Fibroblast of mammary gland (primary cell): Measurements from ENCODE around the gene TMSB4X.

Experiments
- DNase-seq: peaks from one replicate; pipeline ENCODE4 v3.0.0-alpha.2; 2010; ENCODE audit warnings: low read depth
- H3K4me3 ChIP-seq: 2 replicates; pipeline ENCODE4 v1.5.1; 2011; ENCODE audit warnings: low read depth, mild to moderate bottlenecking, low read length, moderate library complexity; ENCODE audit not compliant: control insufficient read depth
- TF ChIP-seq, protein P1 (sequence below): conservative IDR thresholded peaks from 2 replicates; pipeline ENCODE4 v1.5.1; 2011; ENCODE audit warnings: low read depth, low read length, inconsistent platforms; ENCODE audit not compliant: control insufficient read depth, insufficient read depth

TMSB4X gene

DNA sequence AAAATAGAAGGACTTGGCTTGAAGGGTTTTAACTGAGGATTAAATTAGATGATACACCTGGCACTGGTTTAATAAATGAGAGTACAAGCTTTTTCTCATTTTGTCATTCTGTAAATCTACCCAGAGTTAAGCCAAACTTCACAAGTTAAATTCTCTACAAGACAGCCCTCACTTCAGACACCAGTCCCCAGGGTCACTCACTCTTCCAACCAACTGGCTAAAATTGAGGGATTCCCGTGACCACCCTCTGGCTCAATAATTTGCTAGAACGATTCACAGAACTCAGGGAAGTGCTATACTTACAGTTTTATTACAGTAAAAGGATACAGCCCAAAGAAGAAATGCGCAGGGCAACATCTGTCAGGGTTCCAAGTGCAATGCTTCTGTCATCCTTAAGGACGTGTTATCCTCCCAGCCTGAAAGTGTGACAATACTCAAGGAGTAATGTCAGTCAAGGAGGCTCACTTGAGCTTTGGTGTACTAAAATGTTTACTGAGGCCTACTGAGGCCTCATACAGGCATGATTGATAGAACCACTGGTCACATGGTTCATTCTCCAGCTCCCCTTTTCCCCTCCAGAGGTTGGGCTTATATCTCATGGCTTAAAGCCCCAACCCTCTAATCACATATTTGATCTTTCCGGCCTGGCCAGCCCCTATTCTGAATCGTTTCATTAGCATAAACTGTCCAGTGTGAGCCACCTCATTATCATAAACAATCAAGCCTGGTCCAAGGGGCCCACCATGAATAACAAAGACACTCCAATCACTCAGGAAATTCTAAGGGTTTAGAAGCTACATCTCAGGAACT lies 9.6 kb upstream of the TMSB4X start:
- no peak for DNase-seq
- no peak overlapping the region for H3K4me3 ChIP-seq
- TF ChIP-seq, protein P1, sequence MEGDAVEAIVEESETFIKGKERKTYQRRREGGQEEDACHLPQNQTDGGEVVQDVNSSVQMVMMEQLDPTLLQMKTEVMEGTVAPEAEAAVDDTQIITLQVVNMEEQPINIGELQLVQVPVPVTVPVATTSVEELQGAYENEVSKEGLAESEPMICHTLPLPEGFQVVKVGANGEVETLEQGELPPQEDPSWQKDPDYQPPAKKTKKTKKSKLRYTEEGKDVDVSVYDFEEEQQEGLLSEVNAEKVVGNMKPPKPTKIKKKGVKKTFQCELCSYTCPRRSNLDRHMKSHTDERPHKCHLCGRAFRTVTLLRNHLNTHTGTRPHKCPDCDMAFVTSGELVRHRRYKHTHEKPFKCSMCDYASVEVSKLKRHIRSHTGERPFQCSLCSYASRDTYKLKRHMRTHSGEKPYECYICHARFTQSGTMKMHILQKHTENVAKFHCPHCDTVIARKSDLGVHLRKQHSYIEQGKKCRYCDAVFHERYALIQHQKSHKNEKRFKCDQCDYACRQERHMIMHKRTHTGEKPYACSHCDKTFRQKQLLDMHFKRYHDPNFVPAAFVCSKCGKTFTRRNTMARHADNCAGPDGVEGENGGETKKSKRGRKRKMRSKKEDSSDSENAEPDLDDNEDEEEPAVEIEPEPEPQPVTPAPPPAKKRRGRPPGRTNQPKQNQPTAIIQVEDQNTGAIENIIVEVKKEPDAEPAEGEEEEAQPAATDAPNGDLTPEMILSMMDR: no peak

DNA sequence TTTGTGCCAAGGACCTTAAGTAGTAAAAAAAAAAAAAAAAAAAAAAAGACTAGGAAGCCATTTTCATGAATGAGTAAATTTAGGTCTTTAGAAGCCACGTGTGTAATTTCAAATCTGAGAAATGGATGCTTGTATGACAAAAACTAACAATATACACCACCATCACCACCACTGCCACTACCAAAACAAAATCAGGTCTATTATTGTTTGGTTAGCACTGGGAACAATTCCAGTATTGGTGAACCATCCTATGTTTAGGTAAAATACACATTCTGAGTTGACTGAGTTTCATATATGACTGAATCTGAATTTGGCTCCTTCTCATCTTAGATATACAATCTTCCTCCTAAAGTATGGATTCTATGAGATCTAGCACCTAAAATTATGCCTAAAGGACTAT lies 8.8 kb upstream of the TMSB4X start:
- TF ChIP-seq, protein P1: no peak
- no peak overlapping the region for H3K4me3 ChIP-seq
- DNase-seq: no peak

DNA sequence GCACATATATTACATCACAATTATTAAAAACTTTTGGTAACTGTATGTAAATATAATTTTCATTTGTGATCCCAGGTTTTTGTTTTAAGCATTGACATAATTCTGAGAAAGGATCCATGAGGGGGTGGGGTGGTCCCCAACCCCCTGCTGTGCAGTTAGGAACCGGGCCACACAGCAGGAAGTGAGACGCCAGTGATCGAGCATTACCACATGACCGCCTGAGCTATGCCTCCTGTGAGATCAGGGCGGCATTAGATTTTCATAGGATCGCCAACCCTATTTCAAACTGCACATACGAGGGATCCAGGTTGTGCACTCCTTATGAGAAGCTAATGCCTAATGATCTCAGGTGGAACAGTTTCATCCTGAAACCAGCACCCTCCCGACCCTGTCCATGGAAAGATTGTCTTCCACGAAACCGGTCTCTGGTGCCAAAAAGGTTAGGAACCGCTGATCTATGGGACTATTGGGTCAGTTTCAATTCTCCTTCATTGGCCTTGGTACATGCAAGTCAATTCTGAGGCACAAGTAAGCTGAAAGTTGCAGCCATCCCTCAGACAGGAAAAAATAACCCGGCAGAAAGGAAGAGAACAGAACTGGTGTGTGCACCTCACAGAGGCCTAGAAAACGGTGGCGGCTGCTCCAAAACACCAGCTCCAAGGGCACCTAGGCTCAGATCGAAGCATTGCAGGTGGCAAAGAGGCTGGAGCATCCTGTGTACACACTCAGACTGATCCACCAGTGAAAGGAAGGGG lies 7.0 kb upstream of the TMSB4X start:
- DNase-seq: no peak
- H3K4me3 ChIP-seq: no peak overlapping the region

DNA sequence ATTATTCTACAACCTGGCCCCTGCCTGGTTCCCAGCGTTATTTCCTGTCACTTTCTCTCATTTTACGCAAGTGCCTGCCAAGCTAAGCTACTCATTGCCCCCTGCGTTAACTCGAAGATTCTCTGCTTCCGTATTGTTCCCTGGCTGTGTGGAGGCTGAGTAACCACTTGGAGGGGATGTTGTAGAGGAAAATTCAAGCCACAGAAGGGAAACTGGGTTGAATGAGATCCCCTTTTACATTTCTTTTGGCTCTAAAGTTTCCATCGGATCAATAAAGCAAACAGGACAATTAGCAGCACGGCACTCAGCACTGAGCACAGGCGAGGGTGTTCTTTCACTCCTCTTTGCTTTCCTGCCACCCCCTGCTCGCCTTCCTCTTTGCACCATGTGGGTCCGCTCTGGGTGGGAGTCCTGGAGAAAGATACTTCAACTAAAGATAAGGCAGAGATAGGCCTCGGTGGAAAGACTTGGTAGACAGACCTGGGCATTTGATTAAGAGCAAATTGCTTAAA lies 4.2 kb upstream of the TMSB4X start:
- TF ChIP-seq, protein P1: peak; percentile 53
- peak; percentile 79 for DNase-seq
- no peak overlapping the region for H3K4me3 ChIP-seq

More for the DNA sequence above, 7.0 kb upstream of the TMSB4X start:
- TF ChIP-seq, protein P1: no peak

DNA sequence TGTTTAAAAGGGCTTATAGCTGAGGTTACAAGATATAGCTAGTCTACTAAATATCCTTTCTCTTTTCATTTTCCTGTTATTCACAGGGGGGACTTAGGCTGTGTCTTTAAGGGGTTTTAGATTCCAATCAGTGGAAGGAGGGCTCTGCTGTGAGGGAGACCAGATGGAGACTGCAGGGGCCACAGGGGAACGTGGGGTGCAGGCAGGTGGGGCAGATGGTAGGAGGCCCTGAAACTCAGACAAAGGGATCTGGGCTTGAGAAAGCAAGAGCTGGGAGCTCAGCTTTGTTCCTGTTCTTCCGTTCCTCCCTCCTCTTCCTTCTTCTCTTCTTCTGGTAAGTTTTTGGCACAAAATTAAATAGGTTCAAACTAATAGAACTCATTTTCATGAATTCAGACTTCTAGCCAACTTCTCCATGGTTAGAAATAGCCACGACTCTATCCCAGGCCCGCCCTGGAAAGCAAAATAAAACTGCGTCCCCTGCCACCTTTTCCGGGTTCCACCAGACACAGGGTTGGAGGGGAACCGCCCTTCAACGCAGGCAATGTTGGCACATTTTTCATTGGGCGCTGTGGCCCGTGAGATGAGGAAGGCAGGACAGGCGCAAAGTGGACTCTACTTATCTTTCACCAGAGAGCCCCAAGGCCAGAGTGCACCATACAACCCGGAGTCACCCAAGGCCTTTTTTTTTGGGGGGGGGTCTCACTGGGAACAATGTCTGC lies 3.5 kb upstream of the TMSB4X start:
- H3K4me3 ChIP-seq: no peak overlapping the region
- DNase-seq: no peak

DNA sequence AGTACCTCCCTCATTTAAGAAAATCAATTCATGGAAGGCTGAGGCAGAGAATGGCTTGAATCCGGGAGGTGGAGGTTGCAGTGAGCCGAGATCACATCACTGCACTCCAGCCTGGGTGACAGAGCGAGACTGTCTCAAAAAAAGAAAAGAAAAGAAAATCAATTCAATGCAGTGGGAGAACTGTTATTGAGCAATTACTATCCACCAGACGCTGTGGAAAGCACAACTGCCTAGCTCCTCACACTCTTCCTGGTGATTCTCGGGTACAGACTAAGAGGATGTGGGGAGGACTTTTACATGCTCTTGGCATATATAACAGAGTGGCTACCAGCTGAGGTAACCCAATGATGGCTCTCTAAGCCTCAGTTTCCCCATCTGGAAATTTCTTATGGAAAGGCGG lies 2.7 kb upstream of the TMSB4X start:
- no peak for DNase-seq
- H3K4me3 ChIP-seq: no peak overlapping the region
- TF ChIP-seq, protein P1: no peak

More for the DNA sequence above, 3.5 kb upstream of the TMSB4X start:
- TF ChIP-seq, protein P1: no peak
